ENCODE measurements around the gene ZNF737.
"Not testable (repeated sequence)": the region's sequence is repeated elsewhere in the genome, so short reads cannot be mapped to it uniquely, and the experiment has no call there.

The ZNF737 gene

DNA sequence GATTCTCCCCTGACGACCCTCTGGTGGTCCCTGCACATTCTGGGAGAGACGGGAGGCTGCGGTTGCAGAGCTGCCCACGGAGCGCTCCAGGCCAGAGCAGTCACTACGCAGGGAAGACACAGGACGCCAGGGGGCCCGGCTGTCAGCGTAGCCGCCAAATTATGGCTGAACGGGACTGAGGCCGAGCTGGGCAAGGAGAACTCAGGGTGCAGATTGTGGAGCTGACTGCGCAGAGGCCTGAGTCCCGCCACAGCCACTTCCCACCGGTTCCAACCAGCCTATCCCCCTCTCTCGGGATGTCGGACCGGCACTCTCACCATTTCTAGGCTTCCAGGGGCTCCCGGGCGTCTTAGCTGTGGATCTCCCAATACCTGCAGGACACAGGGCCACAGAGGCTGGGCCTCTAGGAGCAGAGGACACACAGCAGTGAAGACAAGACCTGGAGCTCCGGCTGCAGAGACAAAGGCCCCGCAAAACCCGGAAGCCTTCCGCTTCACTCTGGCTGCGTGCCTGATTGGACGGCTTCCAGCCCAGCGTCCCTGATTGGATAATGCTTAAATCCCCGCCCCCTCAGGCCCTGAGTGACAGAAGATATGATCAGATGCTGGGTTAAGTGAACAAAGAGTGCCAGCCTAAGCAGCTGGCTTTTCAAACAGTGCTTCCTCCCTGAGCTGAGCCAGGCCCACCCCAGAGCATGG lies at the start of gene ZNF737:
TSS of gene ZNF737 (minus strand) at position 461 of the 698 bp plus-strand sequence. CDS start at position 320, 141 bp downstream.
- peak; percentile 78 to 82 for DNase-seq (ENCODE audit: low read depth in 1 of 2, low spot score in 1 of 2)

GRCh38 chr19:20614971-20615370 lies 49.4 kb upstream of the ZNF737 start:
- DNase-seq (ENCODE audit: low read depth in 1 of 2, low spot score in 1 of 2): not testable (repeated sequence)

DNA sequence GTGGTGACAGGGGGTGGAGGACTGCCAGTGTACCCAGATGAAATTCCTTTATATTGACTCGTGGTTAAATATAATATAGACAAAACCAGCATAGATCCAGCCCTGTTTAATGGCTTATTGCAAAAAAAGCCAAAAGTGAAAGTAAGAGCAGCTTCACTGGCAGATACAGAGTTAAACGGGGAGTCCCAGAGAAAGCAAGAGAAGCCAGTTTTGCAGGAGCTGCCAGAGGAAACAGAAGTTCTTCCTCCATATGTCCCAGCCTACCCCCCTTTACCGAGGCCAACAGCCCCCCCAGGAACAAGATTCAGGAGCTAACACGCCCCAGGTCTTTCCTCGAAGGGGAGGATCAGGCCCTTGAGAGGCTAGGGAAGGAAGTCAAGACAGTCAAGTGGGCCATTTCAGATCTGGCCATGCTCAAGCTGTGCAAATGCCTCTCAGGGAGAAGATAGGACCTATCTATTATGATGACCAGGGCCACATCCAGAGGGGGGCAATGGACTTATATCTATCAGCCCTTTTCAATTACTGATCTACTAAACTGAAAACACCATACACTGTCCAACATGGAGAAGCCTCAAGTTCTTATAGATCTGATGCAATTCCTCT lies 47.2 kb upstream of the ZNF737 start:
- no peak for DNase-seq (ENCODE audit: low read depth in 1 of 2, low spot score in 1 of 2)

- DNase-seq (ENCODE audit: low read depth in 1 of 2, low spot score in 1 of 2): no peak
These were observed 46.3 kb upstream of the ZNF737 start for GRCh38 chr19:20611866-20612265.

GRCh38 chr19:20607943-20608342 lies 42.4 kb upstream of the ZNF737 start:
- no peak for DNase-seq (ENCODE audit: low read depth in 1 of 2, low spot score in 1 of 2)

- DNase-seq (ENCODE audit: low read depth in 1 of 2, low spot score in 1 of 2): no peak
These were observed 7.0 kb downstream of the ZNF737 start for GRCh38 chr19:20558571-20558970.

- no peak for DNase-seq (ENCODE audit: low read depth in 1 of 2, low spot score in 1 of 2)
These were observed 7.6 kb downstream of the ZNF737 start for GRCh38 chr19:20558011-20558410.

DNA sequence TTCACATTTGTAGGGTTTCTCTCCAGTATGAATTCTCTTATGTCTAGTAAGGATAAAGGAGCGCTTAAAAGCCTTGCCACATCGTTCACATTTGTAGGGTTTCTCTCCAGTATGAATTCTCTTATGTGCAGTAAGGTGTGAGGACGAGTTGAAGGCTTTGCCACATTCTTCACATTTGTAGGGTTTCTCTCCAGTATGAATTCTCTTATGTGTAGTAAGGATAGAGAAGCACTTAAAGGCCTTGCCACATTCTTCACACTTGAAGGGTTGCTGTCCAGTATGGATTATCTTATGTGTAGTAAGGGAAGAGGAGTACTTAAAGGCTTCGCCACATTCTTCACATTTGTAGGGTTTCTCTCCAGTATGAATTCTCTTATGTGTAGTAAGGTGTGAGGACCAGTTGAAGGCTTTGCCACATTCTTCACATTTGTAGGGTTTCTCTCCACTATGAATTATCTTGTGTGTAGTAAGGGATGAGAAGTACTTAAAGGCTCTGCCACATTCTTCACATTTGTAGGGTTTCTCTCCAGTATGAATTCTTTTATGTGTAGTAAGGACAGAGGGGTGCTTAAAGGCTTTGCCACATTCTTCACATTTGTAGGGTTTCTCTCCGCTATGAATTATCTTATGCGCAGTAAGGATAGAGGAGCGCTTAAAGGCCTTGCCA lies 20.8 kb downstream of the ZNF737 start:
- DNase-seq (ENCODE audit: low read depth in 1 of 2, low spot score in 1 of 2): not testable (repeated sequence)

DNA sequence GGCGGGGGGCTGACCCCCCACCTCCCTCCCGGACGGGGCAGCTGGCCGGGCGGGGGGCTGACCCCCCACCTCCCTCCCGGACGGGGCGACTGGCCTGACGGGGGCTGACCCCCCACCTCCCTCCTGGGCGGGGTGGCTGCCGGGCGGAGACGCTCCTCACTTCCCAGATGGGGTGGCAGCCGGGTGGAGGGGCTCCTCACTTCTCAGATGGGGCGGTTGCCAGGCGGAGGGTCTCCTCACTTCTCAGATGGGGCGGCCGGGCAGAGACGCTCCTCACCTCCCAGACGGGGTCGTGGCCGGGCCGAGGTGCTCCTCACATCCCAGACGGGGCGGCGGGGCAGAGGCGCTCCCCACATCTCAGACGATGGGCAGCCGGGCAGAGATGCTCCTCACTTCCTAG lies 35.3 kb downstream of the ZNF737 start:
- DNase-seq (ENCODE audit: low read depth in 1 of 2, low spot score in 1 of 2): not testable (repeated sequence)

- no peak for DNase-seq (ENCODE audit: low read depth in 1 of 2, low spot score in 1 of 2)
These were observed 52.2 kb downstream of the ZNF737 start for GRCh38 chr19:20513189-20513904.

GRCh38 chr19:20503476-20503875 lies 62.1 kb downstream of the ZNF737 start:
- no peak for DNase-seq (ENCODE audit: low read depth in 1 of 2, low spot score in 1 of 2)

Data from stimulated activated CD4-positive, alpha-beta T cell treated with anti-CD3 and anti-CD28 coated beads, Interleukin-15, amount 100 ng/mL, for 1 hour (primary cell).